ENCODE results near the gene ITCH.

DNA sequence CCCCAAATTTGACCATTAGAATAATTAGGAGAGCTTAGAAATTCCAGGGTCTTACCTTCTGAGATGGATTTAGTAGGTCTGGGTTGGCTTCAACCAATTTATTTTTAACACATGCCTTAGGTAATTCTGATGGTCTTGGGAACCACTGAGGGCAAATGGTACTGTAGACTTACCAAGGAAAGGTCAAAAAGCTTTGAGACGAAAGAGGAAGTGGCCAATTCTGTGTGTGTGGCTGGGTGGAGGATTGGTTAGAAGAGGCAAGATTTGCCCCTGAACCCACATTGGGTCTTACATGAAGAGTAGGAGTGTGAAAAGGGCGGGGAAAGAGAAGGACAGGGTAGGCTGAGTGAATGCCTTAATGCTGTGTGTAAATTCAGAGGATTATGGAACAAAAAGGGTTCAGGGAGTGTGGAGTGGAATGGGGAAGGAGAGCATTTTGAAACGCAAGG lies 2.7 kb downstream of the ITCH start:
- TF ChIP-seq, protein P1, sequence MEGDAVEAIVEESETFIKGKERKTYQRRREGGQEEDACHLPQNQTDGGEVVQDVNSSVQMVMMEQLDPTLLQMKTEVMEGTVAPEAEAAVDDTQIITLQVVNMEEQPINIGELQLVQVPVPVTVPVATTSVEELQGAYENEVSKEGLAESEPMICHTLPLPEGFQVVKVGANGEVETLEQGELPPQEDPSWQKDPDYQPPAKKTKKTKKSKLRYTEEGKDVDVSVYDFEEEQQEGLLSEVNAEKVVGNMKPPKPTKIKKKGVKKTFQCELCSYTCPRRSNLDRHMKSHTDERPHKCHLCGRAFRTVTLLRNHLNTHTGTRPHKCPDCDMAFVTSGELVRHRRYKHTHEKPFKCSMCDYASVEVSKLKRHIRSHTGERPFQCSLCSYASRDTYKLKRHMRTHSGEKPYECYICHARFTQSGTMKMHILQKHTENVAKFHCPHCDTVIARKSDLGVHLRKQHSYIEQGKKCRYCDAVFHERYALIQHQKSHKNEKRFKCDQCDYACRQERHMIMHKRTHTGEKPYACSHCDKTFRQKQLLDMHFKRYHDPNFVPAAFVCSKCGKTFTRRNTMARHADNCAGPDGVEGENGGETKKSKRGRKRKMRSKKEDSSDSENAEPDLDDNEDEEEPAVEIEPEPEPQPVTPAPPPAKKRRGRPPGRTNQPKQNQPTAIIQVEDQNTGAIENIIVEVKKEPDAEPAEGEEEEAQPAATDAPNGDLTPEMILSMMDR (IDR thresholded peaks at IDR 0.05) = no peak
- TF ChIP-seq POLR2A (IDR thresholded peaks at IDR 0.05) (no peak), POLR2AphosphoS5 (IDR thresholded peaks at IDR 0.05; ENCODE audit: insufficient read depth in 1 of 2, low read depth in 1 of 2) (no peak)
